Coronary artery (tissue), 2 donors: Measurements from ENCODE around the gene TMX2.
A peak's percentile ranks its signal among the peaks of the same experiment; 100 is the strongest.
"Not testable (repeated sequence)": the region's sequence is repeated elsewhere in the genome, so short reads cannot be mapped to it uniquely, and the experiment has no call there.

Experiments
- DNase-seq: peaks from one replicate; pipeline ENCODE4 v3.0.0-alpha.2; 2017; ENCODE audit warnings: low spot score
- H3K27ac ChIP-seq, 2 donors: fragments of 200-600 bp; sonication (generic); one replicate each; pipeline ENCODE4 v1.5.1; 2016 to 2019
- H3K4me3 ChIP-seq: fragments of 200-600 bp; sonication (generic); 2 replicates; pipeline ENCODE4 v1.5.1; 2016; ENCODE audit warnings: mild to moderate bottlenecking, moderate library complexity
- TF ChIP-seq, protein P1 (sequence below): fragments of 200-600 bp; sonication (generic); IDR thresholded peaks from one replicate; pipeline ENCODE4 v1.5.1; 2019; ENCODE audit warnings: antibody characterized with exemption

TMX2 gene

GRCh38 chr11:57713835-57714234 is 1.4 kb downstream of the TMX2 start:
- no peak for DNase-seq
- H3K4me3 ChIP-seq = peak overlapping the region; percentile 78
- TF ChIP-seq, protein P1, sequence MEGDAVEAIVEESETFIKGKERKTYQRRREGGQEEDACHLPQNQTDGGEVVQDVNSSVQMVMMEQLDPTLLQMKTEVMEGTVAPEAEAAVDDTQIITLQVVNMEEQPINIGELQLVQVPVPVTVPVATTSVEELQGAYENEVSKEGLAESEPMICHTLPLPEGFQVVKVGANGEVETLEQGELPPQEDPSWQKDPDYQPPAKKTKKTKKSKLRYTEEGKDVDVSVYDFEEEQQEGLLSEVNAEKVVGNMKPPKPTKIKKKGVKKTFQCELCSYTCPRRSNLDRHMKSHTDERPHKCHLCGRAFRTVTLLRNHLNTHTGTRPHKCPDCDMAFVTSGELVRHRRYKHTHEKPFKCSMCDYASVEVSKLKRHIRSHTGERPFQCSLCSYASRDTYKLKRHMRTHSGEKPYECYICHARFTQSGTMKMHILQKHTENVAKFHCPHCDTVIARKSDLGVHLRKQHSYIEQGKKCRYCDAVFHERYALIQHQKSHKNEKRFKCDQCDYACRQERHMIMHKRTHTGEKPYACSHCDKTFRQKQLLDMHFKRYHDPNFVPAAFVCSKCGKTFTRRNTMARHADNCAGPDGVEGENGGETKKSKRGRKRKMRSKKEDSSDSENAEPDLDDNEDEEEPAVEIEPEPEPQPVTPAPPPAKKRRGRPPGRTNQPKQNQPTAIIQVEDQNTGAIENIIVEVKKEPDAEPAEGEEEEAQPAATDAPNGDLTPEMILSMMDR = no peak

DNA sequence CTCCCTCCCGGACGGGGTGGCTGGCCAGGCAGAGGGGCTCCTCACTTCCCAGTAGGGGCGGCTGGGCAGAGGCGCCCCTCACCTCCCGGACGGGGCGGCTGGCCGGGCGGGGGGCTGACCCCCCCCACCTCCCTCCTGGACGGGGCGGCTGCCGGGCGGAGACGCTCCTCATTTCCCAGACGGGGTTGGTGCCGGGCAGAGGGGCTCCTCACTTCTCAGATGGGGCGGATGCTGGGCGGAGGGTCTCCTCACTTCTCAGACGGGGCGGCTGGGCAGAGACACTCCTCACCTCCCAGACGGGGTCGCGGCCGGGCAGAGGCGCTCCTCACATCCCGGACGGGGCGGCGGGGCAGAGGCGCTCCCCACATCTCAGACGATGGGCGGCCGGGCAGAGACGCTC is 4.3 kb downstream of the TMX2 start:
- H3K4me3 ChIP-seq, DNase-seq, H3K27ac ChIP-seq: not testable (repeated sequence)

More at GRCh38 chr11:57713835-57714234, 1.4 kb downstream of the TMX2 start:
- H3K27ac ChIP-seq = no peak overlapping the region

- Histone ChIP-seq H3K27ac (no peak overlapping the region), H3K4me3 (no peak overlapping the region)
- TF ChIP-seq, protein P1 = no peak
- no peak for DNase-seq
Measured at GRCh38 chr11:57727185-57727584, 14.8 kb downstream of the TMX2 start.

GRCh38 chr11:57728829-57729228 is 16.4 kb downstream of the TMX2 start:
- Histone ChIP-seq H3K27ac (no peak overlapping the region), H3K4me3 (no peak overlapping the region)
- TF ChIP-seq, protein P1 = no peak
- DNase-seq = no peak

DNA sequence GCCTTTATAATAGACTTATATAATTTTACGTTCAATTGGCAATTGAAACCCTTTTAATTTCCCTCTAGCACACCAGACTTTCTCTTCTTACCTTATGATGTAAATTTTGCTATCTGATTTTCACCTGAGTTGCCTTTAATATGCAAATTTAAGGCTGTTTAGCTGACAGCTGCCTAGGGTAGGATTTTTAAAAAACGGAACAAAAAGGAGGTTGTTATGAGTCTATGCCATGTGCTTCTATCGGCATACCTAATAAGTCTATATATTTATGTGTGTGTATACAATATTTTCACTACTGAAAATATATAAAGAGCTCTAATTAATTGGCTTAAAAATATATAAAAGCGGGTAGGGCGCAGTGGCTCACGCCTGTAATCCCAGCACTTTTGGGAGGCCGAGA is 17.1 kb downstream of the TMX2 start:
- TF ChIP-seq, protein P1 = no peak
- Histone ChIP-seq H3K27ac (no peak overlapping the region), H3K4me3 (no peak overlapping the region)
- no peak for DNase-seq

DNA sequence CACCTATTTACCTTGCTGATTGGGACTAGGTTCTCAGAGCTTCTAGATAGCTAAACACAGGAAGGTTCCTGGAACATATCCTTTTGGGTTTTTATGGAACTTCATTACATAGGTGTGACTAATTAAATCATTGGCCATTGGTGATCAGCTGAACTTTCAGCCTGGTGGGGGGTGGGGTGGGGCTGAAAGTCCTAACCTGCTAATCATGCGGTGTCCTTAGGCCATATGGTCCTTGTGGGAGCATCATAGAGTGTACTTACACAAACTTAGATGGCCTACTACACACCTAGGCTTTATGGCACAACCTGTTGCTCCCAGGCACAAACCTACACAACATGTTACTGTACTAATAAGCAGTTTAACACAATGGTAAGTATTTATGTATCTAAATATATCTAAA is 20.3 kb downstream of the TMX2 start:
- TF ChIP-seq, protein P1 = no peak
- Histone ChIP-seq H3K27ac (no peak overlapping the region), H3K4me3 (no peak overlapping the region)
- DNase-seq = no peak

GRCh38 chr11:57735619-57736298 is 23.4 kb downstream of the TMX2 start:
- TF ChIP-seq, protein P1 = no peak
- Histone ChIP-seq H3K27ac (no peak overlapping the region), H3K4me3 (no peak overlapping the region)
- DNase-seq = no peak
